GM23248 (cell line): ENCODE measurements around the gene LSMEM2.

Source experiments
- EZH2 ChIP-seq: fragments of 200-600 bp; sonication (generic); IDR thresholded peaks from 2 replicates; pipeline ENCODE4 v1.6.1; 2018; ENCODE audit warnings: antibody characterized with exemption, mild to moderate bottlenecking; ENCODE audit not compliant: insufficient read depth, poor library complexity, severe bottlenecking
- EZH2phosphoT487 ChIP-seq: fragments of 200-600 bp; sonication (generic); IDR thresholded peaks from 2 replicates; pipeline ENCODE4 v1.6.1; 2018; ENCODE audit warnings: antibody characterized with exemption, moderate library complexity, mild to moderate bottlenecking, low read depth; ENCODE audit not compliant: insufficient read depth

DNA sequence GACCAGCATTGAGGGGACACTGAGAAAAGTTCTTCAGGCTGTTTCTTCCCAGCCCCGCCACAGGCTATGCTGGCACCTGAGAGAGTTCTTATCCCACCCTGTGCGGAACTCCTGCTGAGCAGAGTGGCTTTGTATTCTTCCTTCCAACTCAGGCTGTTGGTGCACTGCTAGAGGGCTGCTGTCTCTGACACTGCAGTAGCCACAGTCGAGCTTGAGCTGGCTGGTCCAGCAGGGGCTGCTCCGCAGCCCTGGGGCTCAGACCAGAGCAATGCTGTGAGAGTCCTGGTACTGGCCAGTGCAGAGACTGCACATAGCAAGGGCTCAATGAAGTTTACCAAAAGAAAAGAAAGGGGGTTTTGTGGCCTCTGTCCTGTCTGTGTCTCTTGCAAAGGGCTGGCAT is 39.2 kb upstream of the LSMEM2 start:
- TF ChIP-seq EZH2 (no peak), EZH2phosphoT487 (no peak)
